K562 (cell line): ENCODE data around the gene SLC4A9. TPM values are rescaled to one million over a fixed set of nuclear protein-coding genes. Genes with fewer than 3 reads are reported as not detected.

Source experiments
- BHLHE40 ChIP-seq: IDR thresholded peaks from 2 replicates; pipeline ENCODE4 v1.6.1; 2011; ENCODE audit warnings: low read length, improper control_type of control experiment
- CEBPB ChIP-seq: fragments of 450-650 bp; IDR thresholded peaks from 2 replicates; pipeline ENCODE4 v1.6.1; 2016; ENCODE audit warnings: missing genetic modification characterization, missing compliant biosample characterization
- CREB1 ChIP-seq, 2 experiments: sonication (generic) in 1 of 2; formaldehyde crosslinking in 1 of 2; IDR thresholded peaks; 2 replicates each; pipeline versions ENCODE4 v1.6.1 to v1.8.0; 2012 to 2022; ENCODE audit warnings: inconsistent platforms in 1 of 2, mild to moderate bottlenecking in 1 of 2, missing genetic modification reagents in 1 of 2, moderate library complexity in 1 of 2
- KHSRP ChIP-seq: fragments of 450-650 bp; IDR thresholded peaks from 2 replicates; pipeline ENCODE4 v1.6.1; 2017
- L3MBTL2 ChIP-seq: fragments of 450-650 bp; IDR thresholded peaks from 2 replicates; pipeline ENCODE4 v1.6.1; 2016; ENCODE audit warnings: mild to moderate bottlenecking, moderate library complexity
- PHF20 ChIP-seq: fragments of 450-650 bp; IDR thresholded peaks from 2 replicates; pipeline ENCODE4 v1.6.1; 2018; ENCODE audit not compliant: partially characterized antibody
- PRPF4 ChIP-seq: fragments of 200-400 bp; formaldehyde crosslinking; IDR thresholded peaks from one replicate; pipeline ENCODE4 v1.6.1; 2017; ENCODE audit warnings: low read length, low read depth, mild to moderate bottlenecking; ENCODE audit not compliant: insufficient read depth, poor library complexity, severe bottlenecking
- RBM25 ChIP-seq: fragments of 200-400 bp; formaldehyde crosslinking; IDR thresholded peaks from 2 replicates; pipeline ENCODE4 v1.6.1; 2018; ENCODE audit warnings: low read length, low read depth, moderate library complexity; ENCODE audit not compliant: severe bottlenecking
- RFX5 ChIP-seq: IDR thresholded peaks from 2 replicates; pipeline ENCODE4 v1.6.1; 2011; ENCODE audit warnings: low read depth, mild to moderate bottlenecking, improper control_type of control experiment, low read length
- SAFB2 ChIP-seq: fragments of 200-400 bp; formaldehyde crosslinking; IDR thresholded peaks from 2 replicates; pipeline ENCODE4 v1.6.1; 2018; ENCODE audit warnings: borderline replicate concordance, low read length, low read depth, moderate library complexity; ENCODE audit not compliant: severe bottlenecking
- SNAPC5 ChIP-seq: fragments of 250-450 bp; sonication (Bioruptor Pico); IDR thresholded peaks from 2 replicates; pipeline ENCODE4 v1.8.0; 2021; ENCODE audit warnings: moderate library complexity, mild to moderate bottlenecking, inconsistent platforms
- TBL1XR1 ChIP-seq, 2 experiments: IDR thresholded peaks; 2 replicates each; pipeline ENCODE4 v1.6.1; 2012; ENCODE audit warnings: improper control_type of control experiment in 2 of 2, low read length in 2 of 2, mild to moderate bottlenecking in 1 of 2
- TBP ChIP-seq: optimal IDR thresholded peaks from 2 replicates; pipeline ENCODE3; 2011; ENCODE audit warnings: low read depth, low read length, improper control_type of control experiment
- ZBTB17 ChIP-seq: fragments of 450-650 bp; formaldehyde crosslinking; IDR thresholded peaks from 2 replicates; pipeline ENCODE4 v1.4.0; 2020; ENCODE audit warnings: mild to moderate bottlenecking
- ZBTB7A ChIP-seq: IDR thresholded peaks from 2 replicates; pipeline ENCODE4 v1.6.1; 2011; ENCODE audit warnings: low read depth, mild to moderate bottlenecking, low read length, moderate library complexity, borderline replicate concordance; ENCODE audit not compliant: control insufficient read depth
- ZNF318 ChIP-seq, 2 experiments: fragments of 450-650 bp; IDR thresholded peaks; 2 replicates each; pipeline ENCODE4 v1.6.1; 2016; ENCODE audit warnings: mild to moderate bottlenecking in 2 of 2, borderline replicate concordance in 1 of 2, low read depth in 1 of 2, moderate library complexity in 1 of 2
- ZNF583 ChIP-seq: fragments of 250-450 bp; sonication (Bioruptor Pico); IDR thresholded peaks from 2 replicates; pipeline ENCODE4 v1.4.0; 2020
- ZNF584 ChIP-seq: fragments of 200-800 bp; sonication (Bioruptor generic); IDR thresholded peaks from 2 replicates; pipeline ENCODE4 v1.6.1; 2016; ENCODE audit warnings: low read depth, mild to moderate bottlenecking, missing genetic modification characterization, missing compliant biosample characterization
- polyA plus RNA-seq, 8 experiments: library from polyadenylated mRNA; depleted of rRNA in 4 of 8; stranded (reverse) in 5 of 8; unstranded in 3 of 8; fragments of >200 nt; fragmentation: Nextera tagmentation in 2 of 8; fragmentation: Illumina TruSeq in 1 of 8; extraction: Ambion mirVana in 2 of 8; extraction: Trizol in 1 of 8; gene quantifications; 2 replicates each; pipeline versions ENCODE4 v1.2.1 to v1.2.3, GENCODE V29; 2011 to 2014; ENCODE audit warnings: inconsistent platforms in 1 of 8, missing spikeins in 1 of 8
- total RNA-seq, 7 experiments: library from RNA; depleted of rRNA in 6 of 7; stranded (reverse); fragments of >200 nt in 6 of 7; fragmentation: Illumina TruSeq in 2 of 7; extraction: Trizol in 2 of 7; gene quantifications; 2 replicates each; pipeline versions ENCODE4 v1.2.1 to v1.2.3, GENCODE V29; 2011 to 2021; ENCODE audit warnings: low replicate concordance in 1 of 7

The SLC4A9 gene
- total and polyA plus RNA-seq, 9 of the 15 experiments (the other 6 are each of a cell fraction or from before 2014, with no cell fraction given): 0.05 to 0.13 TPM; not detected in 7

GRCh38 chr5:140401362-140402257 lies 41.6 kb downstream of the SLC4A9 start, which contains the start of gene ANKHD1 (continued):
- TF ChIP-seq SNAPC5 (CRISPR knock-in tag): no peak
- TF ChIP-seq PRPF4: peak; percentile 30
- TF ChIP-seq CREB1 (IDR thresholded peaks at IDR 0.05): peak; percentile 95
- peak; percentile 95 for TF ChIP-seq CREB1 (CRISPR knock-in tag; IDR thresholded peaks at IDR 0.05)
- no peak for TF ChIP-seq ZNF584 (CRISPR knock-in tag)
- peak; percentile 81 for TF ChIP-seq ZBTB17
- TF ChIP-seq ZBTB7A: no peak
- TF ChIP-seq SAFB2: no peak
- TF ChIP-seq TBP: peak; percentile 88
- TF ChIP-seq KHSRP: peak; percentile 61
- peak; percentile 97 for TF ChIP-seq RBM25
- peak; percentile 81 for TF ChIP-seq PHF20
- TF ChIP-seq ZNF318 (IDR thresholded peaks at IDR 0.05; ENCODE audit: borderline replicate concordance in 1 of 2, low read depth in 1 of 2): no peak
- TF ChIP-seq CEBPB (tag): peak; percentile 35; the same call in 1 of the 2 replicates
- peak; percentile 52; the same call in 1 of the 2 replicates for TF ChIP-seq ZNF583 (CRISPR knock-in tag)
- no peak for TF ChIP-seq RFX5
- TF ChIP-seq L3MBTL2: peak; percentile 60
- TF ChIP-seq TBL1XR1 (IDR thresholded peaks at IDR 0.05; ENCODE audit: low read length in 2 of 2): peak in 1 of 2 experiments; percentile 50; a peak in 2 of 4 replicates
- TF ChIP-seq BHLHE40: peak; percentile 99
